Mammary microvascular endothelial cell (primary cell): Measurements from ENCODE around the gene HSD3B7. TPM values are rescaled to one million over a fixed set of nuclear protein-coding genes. Genes with fewer than 3 reads are reported as not detected.

ENCODE experiments used
- total RNA-seq: library from RNA; depleted of rRNA; stranded (reverse); fragments of >200 nt; gene quantifications from 2 replicates; pipeline ENCODE4 v1.2.3, GENCODE V29; 2015

Gene HSD3B7
- 16.7 and 17.7 TPM in 2 replicates for total RNA-seq

GRCh38 chr16:30984669-30985400 is at the start of gene HSD3B7:
Gene HSD3B7, plus strand, starts transcription at chr16:30985207. Its CDS starts 452 bp downstream, at chr16:30985659.

GRCh38 chr16:30948667-30949649 is 36.0 kb upstream of the HSD3B7 start, which contains the start of gene ORAI3:
Gene ORAI3, plus strand, starts transcription at chr16:30949068. Its CDS starts 222 bp downstream, at chr16:30949290.

DNA sequence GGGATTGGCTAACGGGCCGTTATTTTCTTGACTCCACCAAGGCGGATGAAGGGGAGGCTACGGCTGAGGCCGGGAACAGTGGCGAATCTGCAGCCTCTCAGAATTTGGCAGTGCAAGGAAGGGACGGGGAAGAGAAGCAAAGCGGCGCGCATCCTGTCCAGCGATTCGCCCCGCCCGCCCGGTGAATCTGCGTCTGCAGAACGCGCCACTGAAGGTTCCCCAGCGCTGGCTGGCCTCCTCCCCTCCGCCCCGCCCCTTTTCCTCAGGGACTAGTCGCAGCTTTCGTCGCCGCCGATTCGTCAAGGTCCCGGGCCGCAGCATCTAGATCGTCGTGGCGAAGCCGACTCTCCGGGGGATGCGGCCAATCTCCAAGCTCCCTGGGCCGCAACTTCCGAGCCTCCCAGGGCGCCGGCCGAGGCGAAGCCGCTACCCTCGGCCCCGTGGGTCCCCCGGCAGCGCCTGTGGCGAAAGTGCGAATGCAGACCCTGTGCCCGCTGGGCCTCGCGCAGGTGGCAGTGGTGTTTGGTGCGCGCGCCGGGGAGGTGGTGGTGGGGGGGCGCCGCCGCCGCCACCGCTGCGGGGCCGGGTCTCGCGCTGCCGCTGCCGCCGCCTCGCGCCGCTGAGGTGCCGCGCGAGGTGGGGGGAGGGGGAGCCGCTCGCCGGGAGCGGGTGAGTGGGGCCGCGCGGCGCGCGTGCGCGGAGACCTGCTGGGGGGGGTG is 27.4 kb upstream of the HSD3B7 start, which contains the start of gene SETD1A:
TSS of gene SETD1A (plus strand) at position 299 of the 719 bp plus-strand sequence. CDS start 978 bp downstream, outside the sequence.

GRCh38 chr16:31010585-31011325 is 25.7 kb downstream of the HSD3B7 start, which contains the start of gene STX1B:
Gene STX1B, minus strand, starts transcription at chr16:31010638. Its CDS starts 242 bp downstream, at chr16:31010396.

DNA sequence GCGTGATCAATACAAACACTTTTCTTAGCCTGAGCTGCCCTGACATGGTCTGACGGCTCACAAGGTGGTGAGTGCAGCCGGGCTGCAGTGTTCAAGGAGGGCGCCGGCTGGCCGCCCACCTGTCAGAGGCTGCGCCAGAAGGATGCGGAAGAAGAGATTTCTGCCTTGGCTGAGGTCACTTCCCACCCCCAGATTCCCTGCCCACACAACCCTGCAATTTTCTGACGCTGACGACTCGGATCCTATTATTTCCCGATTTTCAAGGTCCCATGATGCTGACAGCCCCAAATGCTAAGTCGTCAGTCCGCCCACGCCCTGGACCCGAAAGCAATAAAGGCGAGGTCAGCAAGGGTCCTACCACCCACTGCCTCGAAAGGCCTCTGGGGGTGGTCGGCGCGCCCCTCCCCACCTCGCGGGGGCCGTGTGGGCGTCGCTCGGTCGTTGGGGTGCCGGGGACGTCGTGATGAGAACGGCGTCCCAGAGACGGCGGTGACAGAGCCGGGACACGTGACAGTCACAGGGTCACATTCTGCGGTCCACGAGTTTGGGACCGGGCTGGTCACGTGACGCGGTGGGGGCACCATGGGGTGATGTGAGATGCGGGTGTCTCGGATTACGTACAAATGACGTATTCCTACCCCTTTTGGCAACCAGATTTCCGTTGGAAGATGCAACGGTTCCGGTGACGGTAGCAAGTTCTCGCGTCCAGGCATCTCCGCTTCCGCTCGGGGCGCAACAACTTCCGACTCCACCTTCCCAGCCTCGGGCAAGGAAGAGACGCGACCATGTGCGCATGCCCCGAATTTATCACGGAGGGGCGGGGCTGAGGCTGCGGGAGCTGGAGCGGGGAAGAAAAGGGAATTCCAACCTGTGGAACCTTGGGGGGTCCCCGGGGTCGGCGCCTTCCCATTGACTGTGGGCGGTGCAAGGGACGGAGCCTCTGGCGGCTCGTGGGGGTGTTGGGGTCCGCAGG is 48.0 kb downstream of the HSD3B7 start, which contains the start of gene STX4:
TSS of gene STX4 (plus strand) at position 823 of the 973 bp plus-strand sequence. CDS start 248 bp downstream, outside the sequence.

Other genes starting within 250 kb of the HSD3B7 start
- 20.7 and 28.4 TPM in 2 replicates for gene PHKG2, start 236.8 kb upstream of the HSD3B7 start, total RNA-seq
- gene CFAP119, start 223.1 kb upstream of the HSD3B7 start, total RNA-seq: 1.3 and 1.4 TPM in 2 replicates
- 68.8 and 74.6 TPM in 2 replicates for gene RNF40, start 222.9 kb upstream of the HSD3B7 start, total RNA-seq
- gene ZNF629, start 198.0 kb upstream of the HSD3B7 start, total RNA-seq: 6.7 TPM in 2 replicates
- gene BCL7C, start 91.1 kb upstream of the HSD3B7 start, total RNA-seq: 37.0 and 39.4 TPM in 2 replicates
- 0.33 TPM in 1 of 2 replicates, not detected in the other for gene CTF1, start 88.6 kb upstream of the HSD3B7 start, total RNA-seq
- gene FBXL19, start 61.6 kb upstream of the HSD3B7 start, total RNA-seq: 15.2 and 15.4 TPM in 2 replicates
- gene ORAI3, start 36.1 kb upstream of the HSD3B7 start, total RNA-seq: 17.9 and 27.5 TPM in 2 replicates
- 4.1 and 4.2 TPM in 2 replicates for gene SETD1A, start 27.5 kb upstream of the HSD3B7 start, total RNA-seq
- gene STX1B, start 25.4 kb downstream of the HSD3B7 start, total RNA-seq: 0.05 and 0.93 TPM in 2 replicates
- 30.7 and 32.6 TPM in 2 replicates for gene STX4, start 48.4 kb downstream of the HSD3B7 start, total RNA-seq
- 12.3 and 13.6 TPM in 2 replicates for gene ZNF668, start 89.0 kb downstream of the HSD3B7 start, total RNA-seq
- 9.9 and 10.0 TPM in 2 replicates for gene ZNF646, start 89.2 kb downstream of the HSD3B7 start, total RNA-seq
- 1.2 and 1.5 TPM in 2 replicates for gene PRSS53, start 103.7 kb downstream of the HSD3B7 start, total RNA-seq
- gene VKORC1, start 109.6 kb downstream of the HSD3B7 start, total RNA-seq: 144 and 177 TPM in 2 replicates
- gene BCKDK, start 123.2 kb downstream of the HSD3B7 start, total RNA-seq: 71.9 and 81.6 TPM in 2 replicates
- 30.0 and 31.8 TPM in 2 replicates for gene KAT8, start 132.5 kb downstream of the HSD3B7 start, total RNA-seq
- gene PRSS8, start 150.5 kb downstream of the HSD3B7 start, total RNA-seq: not detected in 2 replicates
- 0.25 TPM in 1 of 2 replicates, not detected in the other for gene PRSS36, start 164.9 kb downstream of the HSD3B7 start, total RNA-seq
- 63.4 and 69.3 TPM in 2 replicates for gene FUS, start 194.9 kb downstream of the HSD3B7 start, total RNA-seq
- 38.3 and 39.4 TPM in 2 replicates for gene PYCARD, start 217.6 kb downstream of the HSD3B7 start, total RNA-seq
- not detected in 2 replicates for gene TRIM72, start 228.9 kb downstream of the HSD3B7 start, total RNA-seq
- not detected in 2 replicates for gene PYDC1, start 231.9 kb downstream of the HSD3B7 start, total RNA-seq